GM12878 (cell line): ENCODE measurements around the gene ETFBKMT. TPM values are rescaled to one million over a fixed set of nuclear protein-coding genes. Genes with fewer than 3 reads are reported as not detected.

Experiments used
- ATAC-seq: fragments of 200-7000 bp; cut with Tn5 transposase; 3 replicates; pipeline ENCODE4 v1.9.1; 2020; ENCODE audit warnings: mild to moderate bottlenecking, moderate library complexity
- BruUV-seq: library from RNA; stranded (reverse); fragments of 400-500 nt; replicated peaks from 2 replicates; lab custom pipeline; 2021; lab: Mats Ljungman, UMichigan
- CTCF ChIA-PET: fragments of 300-600 bp; sonication (Branson Sonifier 250); formaldehyde crosslinking; extraction: SDS; loops from one replicate; lab custom pipeline; 2021; ENCODE audit warnings: inconsistent platforms; lab: Yijun Ruan, JAX
- POLR2A ChIA-PET: fragments of 350-600 bp; formaldehyde crosslinking; extraction: SDS; loops from one replicate; lab custom pipeline; 2021; ENCODE audit warnings: inconsistent platforms; lab: Charles Lee
- RAD21 ChIA-PET: fragments of 300-600 bp; sonication (Branson Sonifier 250); formaldehyde crosslinking; loops from one replicate; lab custom pipeline; 2023; ENCODE audit warnings: antibody characterized with exemption; ENCODE audit not compliant: unreplicated experiment; lab: Charles Lee
- SMC1A ChIA-PET: fragments of 300-600 bp; sonication (Branson Sonifier 250); formaldehyde crosslinking; loops from one replicate; lab custom pipeline; 2023; ENCODE audit not compliant: unreplicated experiment, uncharacterized antibody; lab: Charles Lee
- DNase-seq: peaks from one replicate; pipeline ENCODE4 v3.0.0-alpha.2; 2011; ENCODE audit warnings: low read depth, low spot score
- FAIRE-seq: peaks from 3 replicates; lab custom pipeline; 2011; peaks lifted over from hg19 to GRCh38; lab: Jason Lieb, UNC
- H2AFZ ChIP-seq: 2 replicates; pipeline ENCODE4 v1.6.0; 2011; ENCODE audit warnings: low read depth, low read length, control low read depth; ENCODE audit not compliant: control insufficient read depth
- H3K27ac ChIP-seq: 2 replicates; pipeline ENCODE4 v1.5.1; 2011; ENCODE audit warnings: control low read depth; ENCODE audit not compliant: control insufficient read depth, insufficient read depth
- H3K27me3 ChIP-seq, 2 experiments: replicated peaks in 1 of 2; 2 replicates each; pipeline versions ENCODE4 v1.6.0 to v1.6.1; 2011; ENCODE audit warnings: low read length in 1 of 2; ENCODE audit not compliant: control insufficient read depth in 2 of 2, insufficient read depth in 2 of 2
- H3K36me3 ChIP-seq, 2 experiments: 2 replicates each; pipeline ENCODE4 v1.5.1; 2011; ENCODE audit warnings: low read length in 1 of 2; ENCODE audit not compliant: control insufficient read depth in 2 of 2, insufficient read depth in 2 of 2
- H3K4me1 ChIP-seq: 2 replicates; pipeline ENCODE4 v1.6.1; 2011; ENCODE audit warnings: mild to moderate bottlenecking, low read length, moderate library complexity, mixed read lengths; ENCODE audit not compliant: control insufficient read depth, insufficient read depth
- H3K4me2 ChIP-seq: 2 replicates; pipeline ENCODE4 v1.6.0; 2011; ENCODE audit warnings: control low read depth; ENCODE audit not compliant: control insufficient read depth, insufficient read depth
- H3K4me3 ChIP-seq: fragments of 200-600 bp; sonication (generic); 2 replicates; pipeline ENCODE4 v1.5.1; 2016
- H3K79me2 ChIP-seq: 2 replicates; pipeline ENCODE4 v1.6.0; 2011; ENCODE audit warnings: low read length; ENCODE audit not compliant: control insufficient read depth, insufficient read depth
- H3K9ac ChIP-seq: 2 replicates; pipeline ENCODE4 v1.8.0; 2011; ENCODE audit warnings: low read length, control low read depth, mixed read lengths; ENCODE audit not compliant: control insufficient read depth, insufficient read depth
- H3K9me3 ChIP-seq: replicated peaks from 3 replicates; pipeline ENCODE4 v1.5.1; 2011; ENCODE audit warnings: mild to moderate bottlenecking, low read length; ENCODE audit not compliant: control insufficient read depth, insufficient read depth
- H4K20me1 ChIP-seq: 2 replicates; pipeline ENCODE4 v1.6.0; 2011; ENCODE audit not compliant: control insufficient read depth, insufficient read depth
- EGR1 ChIP-seq, 2 experiments: IDR thresholded peaks; 1 replicate in 1 of 2; 2 replicates in 1 of 2; pipeline ENCODE4 v1.6.1; 2011 to 2012; ENCODE audit warnings: low read depth in 2 of 2, low read length in 2 of 2, borderline replicate concordance in 1 of 2, mild to moderate bottlenecking in 1 of 2, moderate library complexity in 1 of 2
- EP300 ChIP-seq, 2 experiments: fragments of 150-350 bp in 1 of 2; IDR thresholded peaks; 2 replicates each; pipeline ENCODE4 v1.6.1; 2011 to 2012; ENCODE audit warnings: low read depth in 2 of 2, low read length in 2 of 2, borderline replicate concordance in 1 of 2, improper control_type of control experiment in 1 of 2, inconsistent platforms in 1 of 2; ENCODE audit not compliant: control insufficient read depth in 1 of 2
- FOXK2 ChIP-seq: fragments of 450-650 bp; IDR thresholded peaks from 2 replicates; pipeline ENCODE4 v1.6.1; 2017; ENCODE audit warnings: mild to moderate bottlenecking, moderate library complexity
- GABPA ChIP-seq: IDR thresholded peaks from 2 replicates; pipeline ENCODE4 v1.6.1; 2014; ENCODE audit warnings: antibody characterized with exemption, low read depth, mild to moderate bottlenecking, inconsistent platforms
- HSF1 ChIP-seq: fragments of 150-350 bp; IDR thresholded peaks from 2 replicates; pipeline ENCODE4 v1.6.1; 2014; ENCODE audit warnings: mild to moderate bottlenecking, low read depth, low read length
- IKZF2 ChIP-seq, 2 experiments: fragments of 450-650 bp; IDR thresholded peaks; 2 replicates each; pipeline ENCODE4 v1.6.1; 2017; ENCODE audit warnings: mild to moderate bottlenecking in 2 of 2, moderate library complexity in 2 of 2
- MEF2A ChIP-seq: IDR thresholded peaks from 2 replicates; pipeline ENCODE4 v1.6.1; 2011; ENCODE audit warnings: low read depth, mild to moderate bottlenecking, low read length, moderate library complexity; ENCODE audit not compliant: insufficient read depth
- MTA2 ChIP-seq: fragments of 450-650 bp; IDR thresholded peaks from 2 replicates; pipeline ENCODE4 v1.6.1; 2016; ENCODE audit warnings: low read depth, mild to moderate bottlenecking, moderate library complexity
- PML ChIP-seq: IDR thresholded peaks from 2 replicates; pipeline ENCODE4 v1.6.1; 2012; ENCODE audit warnings: low read length, inconsistent platforms
- RUNX3 ChIP-seq: IDR thresholded peaks from 2 replicates; pipeline ENCODE4 v1.6.1; 2012; ENCODE audit warnings: low read length, inconsistent platforms
- STAT1 ChIP-seq: fragments of 450-650 bp; conservative IDR thresholded peaks from 2 replicates; pipeline ENCODE4 v1.6.1; 2014; ENCODE audit warnings: antibody characterized with exemption, mild to moderate bottlenecking
- TAF1 ChIP-seq: IDR thresholded peaks from 2 replicates; pipeline ENCODE4 v1.6.1; 2011; ENCODE audit warnings: mild to moderate bottlenecking, low read depth, low read length, borderline replicate concordance
- WGBS: methylation state at CpG from one replicate; pipeline ENCODE4 v1.1.6; 2016; ENCODE audit warnings: low lambda C conversion rate; ENCODE audit not compliant: insufficient replicate concordance, insufficient coverage; ENCODE audit errors: missing lambda C conversion rate; 5-methylcytosine and 5-hydroxymethylcytosine counted together
- in situ Hi-C: fragments of 300-500 bp; cut with MboI; formaldehyde crosslinking; loops from 9 replicates; pipeline ENCODE4 v1.14.3; 2018; ENCODE audit warnings: mixed read lengths
- intact Hi-C: fragments of 100-400 bp; cut with micrococcal nuclease; formaldehyde crosslinking; loops from one replicate; pipeline ENCODE4 v1.14.2; 2022; ENCODE audit not compliant: unreplicated experiment
- polyA plus RNA-seq, 11 experiments: library from polyadenylated mRNA; depleted of rRNA in 4 of 11; unstranded in 6 of 11; stranded (reverse) in 5 of 11; fragments of >200 nt; fragmentation: Nextera tagmentation in 4 of 11; fragmentation: Illumina TruSeq in 1 of 11; extraction: Ambion mirVana in 4 of 11; extraction: Trizol in 1 of 11; gene quantifications; 1 replicate in 1 of 11; 2 replicates in 10 of 11; pipeline versions ENCODE4 v1.2.1 to v1.2.3, GENCODE V29; 2011 to 2016; ENCODE audit warnings: inconsistent platforms in 2 of 11, missing spikeins in 2 of 11, low read depth in 1 of 11
- total RNA-seq, 4 experiments: library from RNA; depleted of rRNA in 3 of 4; stranded (reverse); fragments of >200 nt in 3 of 4; fragmentation: Illumina TruSeq in 1 of 4; extraction: Trizol in 1 of 4; gene quantifications; 2 replicates each; pipeline versions ENCODE4 v1.2.1 to v1.2.3, GENCODE V29; 2013 to 2021
- TF ChIP-seq, protein P1 (sequence below): IDR thresholded peaks from 2 replicates; pipeline ENCODE4 v1.6.1; 2012; ENCODE audit warnings: low read length, inconsistent platforms

Gene ETFBKMT
- total and polyA plus RNA-seq, 10 of the 15 experiments (the other 5 are each of a cell fraction or from before 2014, with no cell fraction given) = 0.25 to 1.1 (median 0.65) TPM

DNA sequence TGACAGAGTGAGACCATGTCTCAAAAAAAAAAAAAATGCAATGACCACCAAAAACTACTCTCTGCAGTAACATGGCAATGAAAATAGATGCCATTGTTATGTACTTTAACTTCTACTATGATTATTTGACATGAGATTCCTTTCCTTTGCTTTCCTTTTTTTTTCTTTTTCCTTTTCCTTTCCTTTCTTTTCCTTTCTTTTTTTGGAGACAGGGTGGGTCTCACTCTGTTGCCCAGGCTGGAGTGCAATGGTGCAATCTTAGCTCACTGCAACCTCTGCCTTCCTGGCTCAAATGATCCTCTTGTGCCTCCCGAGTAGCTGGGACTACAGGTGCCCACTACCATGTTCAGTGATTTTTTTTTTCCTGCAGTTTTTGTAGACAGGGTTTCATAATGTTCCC, 24.9 kb upstream of the ETFBKMT start:
- Histone ChIP-seq H3K27ac (no peak overlapping the region), H3K4me3 (no peak overlapping the region), H3K79me2 (no peaks in the 10 kb centered on the region), H3K27me3 (no peaks in the 10 kb centered on the region), H3K4me2 (no peak overlapping the region), H3K4me1 (peaks cover 17% of the 10 kb centered on the region; the same call in 1 of the 2 replicates), H3K9me3 (no peaks in the 10 kb centered on the region), H3K36me3 (no peaks in the 10 kb centered on the region), H4K20me1 (no peaks in the 10 kb centered on the region), H2AFZ (no peak overlapping the region), H3K9ac (no peak overlapping the region)
- WGBS = 100% methylated on average over 1 of the region's 1 CpG
- ChIA-PET RAD21 (no interaction called here), SMC1A (interaction anchor here (0.7 to 2.3 kb wide), 4 partner anchors 37 to 1115 kb away, joined by 3 to 31 read pairs (median 6); no protein-coding TSS in a partner anchor), POLR2A (interaction anchor here (0.6 kb wide), 1 partner anchor 36 kb away, joined by 4 read pairs; no protein-coding TSS in a partner anchor), CTCF (interaction anchor here (2.4 kb wide), 1 partner anchor 19 kb away, joined by 10 read pairs; no protein-coding TSS in a partner anchor)
- ATAC-seq = no peak
- BruUV-seq = no TSS peak
- TF ChIP-seq PML (no peak), TAF1 (no peak), MEF2A (no peak), STAT1 (no peak)
- DNase-seq = no peak
- no peak for FAIRE-seq
- in situ Hi-C loops = loop anchor here (5.0 kb wide), 2 partner anchors 47 to 232 kb away; no protein-coding TSS in a partner anchor
- intact Hi-C loops = loop anchor here (5.0 kb wide), 2 partner anchors 312 to 382 kb away; no protein-coding TSS in a partner anchor

DNA sequence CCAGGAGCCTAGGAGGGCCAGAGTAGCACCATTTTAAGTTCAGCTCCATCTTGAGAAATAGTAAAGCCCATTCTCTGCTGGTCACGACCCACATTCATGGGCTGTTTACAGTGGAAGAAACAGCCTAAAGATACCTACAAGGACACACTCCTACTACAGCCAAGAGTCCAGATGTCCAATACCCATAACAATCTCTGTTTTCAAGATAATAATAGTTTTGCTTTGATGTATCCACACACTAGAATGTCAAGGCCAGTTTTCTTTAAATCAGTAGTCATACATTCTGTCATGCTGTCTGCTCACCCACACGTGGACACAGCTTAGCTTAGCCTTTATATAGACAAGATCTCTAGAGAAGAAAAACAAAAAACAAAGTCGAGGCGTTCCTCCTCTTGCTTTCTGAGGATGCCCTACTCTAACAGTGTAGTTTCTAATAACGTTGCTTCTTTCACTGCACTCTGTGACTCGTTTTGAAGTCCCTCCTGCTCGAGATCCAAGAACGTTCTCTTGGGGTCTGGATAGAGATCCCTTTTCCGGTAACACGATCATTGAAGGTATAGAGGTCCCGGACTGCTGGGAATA, 17.9 kb upstream of the ETFBKMT start:
- Histone ChIP-seq H3K36me3 (no peaks in the 10 kb centered on the region), H3K9me3 (no peaks in the 10 kb centered on the region), H2AFZ (no peak overlapping the region), H3K4me3 (no peak overlapping the region), H3K79me2 (no peaks in the 10 kb centered on the region), H3K27me3 (no peaks in the 10 kb centered on the region), H3K27ac (no peak overlapping the region), H4K20me1 (no peaks in the 10 kb centered on the region), H3K4me2 (no peak overlapping the region), H3K9ac (no peak overlapping the region), H3K4me1 (peaks cover 9% of the 10 kb centered on the region; the same call in 1 of the 2 replicates)
- ChIA-PET RAD21 (interaction anchor here (1.5 kb wide), 1 partner anchor 238 kb away, joined by 5 read pairs; no protein-coding TSS in a partner anchor), SMC1A (interaction anchor here (0.6 to 2.0 kb wide), 2 partner anchors 12 to 237 kb away, joined by 3 to 5 read pairs; no protein-coding TSS in a partner anchor), POLR2A (no interaction called here), CTCF (interaction anchor here (0.6 to 1.7 kb wide), 3 partner anchors 11 to 370 kb away, joined by 3 to 8 read pairs (median 3); no protein-coding TSS in a partner anchor)
- no TSS peak for BruUV-seq
- DNase-seq (no peak), ATAC-seq (no peak), FAIRE-seq (no peak)
- in situ Hi-C loops (loop anchor here (10.0 kb wide), 1 partner anchor 787 kb away; no protein-coding TSS in a partner anchor), intact Hi-C loops (no loop called here)
- WGBS = 34% methylated on average over 11 of the region's 11 CpGs
- TF ChIP-seq FOXK2 = no peak
- TF ChIP-seq GABPA = no peak
- TF ChIP-seq EP300 (IDR thresholded peaks at IDR 0.05; ENCODE audit: borderline replicate concordance in 1 of 2, control insufficient read depth in 1 of 2, low read depth in 2 of 2, low read length in 2 of 2) = no peak
- TF ChIP-seq MTA2 = no peak
- no peak for TF ChIP-seq HSF1
- TF ChIP-seq EGR1 (IDR thresholded peaks at IDR 0.05; ENCODE audit: borderline replicate concordance in 1 of 2, low read depth in 2 of 2, low read length in 2 of 2) = no peak
- TF ChIP-seq, protein P1, sequence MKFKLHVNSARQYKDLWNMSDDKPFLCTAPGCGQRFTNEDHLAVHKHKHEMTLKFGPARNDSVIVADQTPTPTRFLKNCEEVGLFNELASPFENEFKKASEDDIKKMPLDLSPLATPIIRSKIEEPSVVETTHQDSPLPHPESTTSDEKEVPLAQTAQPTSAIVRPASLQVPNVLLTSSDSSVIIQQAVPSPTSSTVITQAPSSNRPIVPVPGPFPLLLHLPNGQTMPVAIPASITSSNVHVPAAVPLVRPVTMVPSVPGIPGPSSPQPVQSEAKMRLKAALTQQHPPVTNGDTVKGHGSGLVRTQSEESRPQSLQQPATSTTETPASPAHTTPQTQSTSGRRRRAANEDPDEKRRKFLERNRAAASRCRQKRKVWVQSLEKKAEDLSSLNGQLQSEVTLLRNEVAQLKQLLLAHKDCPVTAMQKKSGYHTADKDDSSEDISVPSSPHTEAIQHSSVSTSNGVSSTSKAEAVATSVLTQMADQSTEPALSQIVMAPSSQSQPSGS = no peak
- no peak for TF ChIP-seq RUNX3
- no peak for TF ChIP-seq IKZF2 (IDR thresholded peaks at IDR 0.05)
